ENCODE results near the gene HYI. TPM values are rescaled to one million over a fixed set of nuclear protein-coding genes. Genes with fewer than 3 reads are reported as not detected.
"Not testable (repeated sequence)": the region's sequence is repeated elsewhere in the genome, so short reads cannot be mapped to it uniquely, and the experiment has no call there.

Gene HYI
- total RNA-seq, 1 donor: 27.1 TPM

DNA sequence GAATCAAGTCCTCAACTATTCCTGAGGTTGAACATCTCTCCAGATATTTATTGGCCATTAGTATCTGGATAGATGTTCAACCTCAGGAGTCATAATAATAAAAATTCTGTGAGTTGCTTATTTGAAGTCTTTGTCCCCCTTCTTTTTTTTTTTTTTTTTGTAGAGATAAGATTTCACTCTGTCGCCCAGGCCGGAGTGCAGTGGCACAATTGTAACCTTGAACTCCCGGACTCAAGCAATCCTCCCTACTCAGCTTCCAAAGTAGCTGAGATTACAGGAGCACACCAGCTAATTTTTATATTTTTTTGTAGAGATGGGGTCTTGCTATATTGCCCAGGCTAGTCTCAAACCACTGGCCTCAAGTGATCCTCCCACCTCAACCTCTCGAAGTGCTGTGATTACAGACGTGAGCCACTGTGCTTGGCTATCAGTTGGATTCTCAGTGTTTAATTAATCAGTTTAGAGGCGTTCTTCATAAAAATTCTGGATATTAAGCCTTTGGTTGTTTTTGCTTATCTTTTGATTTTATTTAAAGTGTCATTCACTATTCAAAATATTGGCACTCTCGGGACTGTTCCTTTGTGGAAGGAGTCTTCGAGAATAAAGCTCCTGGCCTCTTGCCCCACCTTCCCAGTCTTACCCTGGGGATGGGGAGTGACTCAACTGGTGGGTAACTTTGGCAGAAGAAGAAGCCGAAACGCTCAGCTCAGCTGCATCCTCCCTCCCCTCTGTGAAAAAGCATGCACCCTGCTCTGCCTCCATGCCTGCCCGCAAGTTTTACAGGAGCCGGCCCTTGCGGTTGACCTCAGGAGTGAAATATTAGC is 11.2 kb upstream of the HYI start:
- peak; percentile 82 for DNase-seq (ENCODE audit: insufficient read length, low spot score, missing footprints)
- Histone ChIP-seq H3K4me3 (ENCODE audit: insufficient read depth, low read length) (no peak overlapping the region), H3K79me2 (ENCODE audit: insufficient read depth, low read length) (no peaks in the 10 kb centered on the region), H3K4me1 (ENCODE audit: insufficient read depth, low read length) (peaks cover 13% of the 10 kb centered on the region), H3K4me2 (ENCODE audit: insufficient read depth, low read length) (peak overlapping the region; percentile 34), H3K9me3 (ENCODE audit: low read depth, low read length) (no peaks in the 10 kb centered on the region), H4K20me1 (ENCODE audit: insufficient read depth, low read length) (no peaks in the 10 kb centered on the region), H2AFZ (ENCODE audit: low read length) (no peak overlapping the region), H3K36me3 (ENCODE audit: insufficient read depth, low read length) (no peaks in the 10 kb centered on the region), H3K27ac (ENCODE audit: low read depth, low read length) (no peak overlapping the region), H3K27me3 (ENCODE audit: insufficient read depth, low read length) (no peaks in the 10 kb centered on the region)
- TF ChIP-seq, protein P1, sequence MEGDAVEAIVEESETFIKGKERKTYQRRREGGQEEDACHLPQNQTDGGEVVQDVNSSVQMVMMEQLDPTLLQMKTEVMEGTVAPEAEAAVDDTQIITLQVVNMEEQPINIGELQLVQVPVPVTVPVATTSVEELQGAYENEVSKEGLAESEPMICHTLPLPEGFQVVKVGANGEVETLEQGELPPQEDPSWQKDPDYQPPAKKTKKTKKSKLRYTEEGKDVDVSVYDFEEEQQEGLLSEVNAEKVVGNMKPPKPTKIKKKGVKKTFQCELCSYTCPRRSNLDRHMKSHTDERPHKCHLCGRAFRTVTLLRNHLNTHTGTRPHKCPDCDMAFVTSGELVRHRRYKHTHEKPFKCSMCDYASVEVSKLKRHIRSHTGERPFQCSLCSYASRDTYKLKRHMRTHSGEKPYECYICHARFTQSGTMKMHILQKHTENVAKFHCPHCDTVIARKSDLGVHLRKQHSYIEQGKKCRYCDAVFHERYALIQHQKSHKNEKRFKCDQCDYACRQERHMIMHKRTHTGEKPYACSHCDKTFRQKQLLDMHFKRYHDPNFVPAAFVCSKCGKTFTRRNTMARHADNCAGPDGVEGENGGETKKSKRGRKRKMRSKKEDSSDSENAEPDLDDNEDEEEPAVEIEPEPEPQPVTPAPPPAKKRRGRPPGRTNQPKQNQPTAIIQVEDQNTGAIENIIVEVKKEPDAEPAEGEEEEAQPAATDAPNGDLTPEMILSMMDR (IDR thresholded peaks at IDR 0.05; ENCODE audit: extremely low read depth, low read depth, low read length): no peak

DNA sequence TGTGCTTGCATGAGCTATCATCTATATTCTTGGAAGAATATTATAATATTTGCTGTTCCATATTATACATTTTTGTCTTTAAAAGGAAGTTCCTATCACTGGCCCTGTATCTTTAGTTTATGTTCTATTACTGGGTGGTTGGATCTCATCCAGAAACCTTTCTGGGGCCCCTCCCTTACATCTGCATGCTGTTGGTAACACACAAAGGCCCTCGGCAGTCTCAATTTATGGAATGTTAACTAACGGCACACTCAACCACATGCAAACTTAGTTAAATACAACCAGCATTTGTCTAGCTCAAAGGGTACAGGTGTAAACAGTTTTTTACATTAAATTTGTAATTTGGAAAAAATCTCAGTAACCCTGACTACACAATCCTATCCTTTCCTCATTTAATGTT is 9.7 kb upstream of the HYI start:
- no peak for DNase-seq (ENCODE audit: insufficient read length, low spot score, missing footprints)
- H2AFZ ChIP-seq (ENCODE audit: low read length): no peak overlapping the region

DNA sequence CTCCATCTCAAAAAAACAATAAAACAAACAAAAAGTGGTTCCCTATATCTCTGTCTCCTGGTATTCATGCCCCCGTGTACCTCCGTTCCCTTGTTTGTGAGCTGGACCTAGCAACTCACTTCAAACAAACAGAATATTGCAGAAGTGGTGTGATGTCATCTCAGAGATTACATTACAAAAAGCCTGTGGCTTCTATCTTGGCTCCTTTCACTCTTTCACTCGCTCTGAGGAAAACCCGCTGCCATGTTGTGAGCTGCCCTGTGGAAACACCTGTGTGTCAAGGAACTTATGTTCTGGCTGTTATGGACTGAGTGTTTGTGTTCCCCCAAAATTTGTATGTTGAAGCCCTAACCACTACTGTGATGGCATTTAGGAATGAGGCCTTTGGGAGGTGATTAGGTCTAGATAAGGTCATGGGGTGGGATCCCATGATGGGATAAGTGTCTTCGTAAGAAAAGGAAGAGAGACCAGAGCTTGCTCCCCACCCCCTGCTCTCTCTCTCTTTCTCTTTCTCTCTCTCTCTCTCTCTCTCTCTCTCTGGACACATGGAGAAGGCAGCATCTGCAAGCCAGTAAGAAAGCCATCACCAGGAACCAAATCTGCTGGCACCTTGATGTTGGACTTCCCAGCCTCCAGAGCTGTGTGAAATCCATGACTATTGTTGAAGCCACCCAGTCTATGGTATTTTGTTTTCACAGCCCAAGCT is 7.4 kb upstream of the HYI start:
- no peak overlapping the region for H3K27ac ChIP-seq (ENCODE audit: low read depth, low read length)
- no peak overlapping the region for H2AFZ ChIP-seq (ENCODE audit: low read length)
- H4K20me1 ChIP-seq (ENCODE audit: insufficient read depth, low read length): no peaks in the 10 kb centered on the region
- no peak overlapping the region for H3K4me2 ChIP-seq (ENCODE audit: insufficient read depth, low read length)
- peaks cover 13% of the 10 kb centered on the region for H3K4me1 ChIP-seq (ENCODE audit: insufficient read depth, low read length)
- no peak overlapping the region for H3K4me3 ChIP-seq (ENCODE audit: insufficient read depth, low read length)
- H3K79me2 ChIP-seq (ENCODE audit: insufficient read depth, low read length): no peaks in the 10 kb centered on the region
- H3K36me3 ChIP-seq (ENCODE audit: insufficient read depth, low read length): no peaks in the 10 kb centered on the region
- DNase-seq (ENCODE audit: insufficient read length, low spot score, missing footprints): no peak
- TF ChIP-seq, protein P1 (IDR thresholded peaks at IDR 0.05; ENCODE audit: extremely low read depth, low read depth, low read length): no peak
- no peaks in the 10 kb centered on the region for H3K9me3 ChIP-seq (ENCODE audit: low read depth, low read length)
- H3K27me3 ChIP-seq (ENCODE audit: insufficient read depth, low read length): no peaks in the 10 kb centered on the region

More for the DNA sequence above, 9.7 kb upstream of the HYI start:
- TF ChIP-seq, protein P1 (IDR thresholded peaks at IDR 0.05; ENCODE audit: extremely low read depth, low read depth, low read length): no peak
- Histone ChIP-seq H4K20me1 (ENCODE audit: insufficient read depth, low read length) (no peaks in the 10 kb centered on the region), H3K4me1 (ENCODE audit: insufficient read depth, low read length) (peaks cover 13% of the 10 kb centered on the region), H3K27ac (ENCODE audit: low read depth, low read length) (no peak overlapping the region), H3K4me2 (ENCODE audit: insufficient read depth, low read length) (no peak overlapping the region), H3K27me3 (ENCODE audit: insufficient read depth, low read length) (no peaks in the 10 kb centered on the region), H3K4me3 (ENCODE audit: insufficient read depth, low read length) (no peak overlapping the region), H3K36me3 (ENCODE audit: insufficient read depth, low read length) (no peaks in the 10 kb centered on the region), H3K79me2 (ENCODE audit: insufficient read depth, low read length) (no peaks in the 10 kb centered on the region), H3K9me3 (ENCODE audit: low read depth, low read length) (no peaks in the 10 kb centered on the region)

DNA sequence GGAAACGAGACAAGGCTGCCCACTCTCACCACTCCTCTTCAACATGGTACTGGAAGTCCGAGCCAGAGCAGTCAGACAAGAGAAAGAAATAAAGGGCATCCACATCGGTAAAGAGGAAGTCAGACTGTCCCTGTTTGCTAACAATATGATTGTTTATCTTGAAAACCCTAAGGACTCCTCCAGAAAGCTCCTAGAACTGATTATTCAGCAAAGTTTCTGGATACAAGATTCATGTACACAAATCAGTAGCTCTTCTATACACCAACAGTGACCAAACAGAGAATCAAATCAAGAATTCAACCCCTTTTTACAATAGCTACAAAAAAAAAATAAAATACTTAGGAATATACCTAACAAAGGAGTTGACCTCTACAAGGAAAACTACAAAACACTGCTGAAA is 4.6 kb upstream of the HYI start:
- H3K4me3 ChIP-seq (ENCODE audit: insufficient read depth, low read length); H3K4me2 ChIP-seq (ENCODE audit: insufficient read depth, low read length); H3K36me3 ChIP-seq (ENCODE audit: insufficient read depth, low read length); DNase-seq (ENCODE audit: insufficient read length, low spot score, missing footprints); H3K79me2 ChIP-seq (ENCODE audit: insufficient read depth, low read length); H3K9me3 ChIP-seq (ENCODE audit: low read depth, low read length); H2AFZ ChIP-seq (ENCODE audit: low read length); H3K27me3 ChIP-seq (ENCODE audit: insufficient read depth, low read length); H4K20me1 ChIP-seq (ENCODE audit: insufficient read depth, low read length); H3K27ac ChIP-seq (ENCODE audit: low read depth, low read length); H3K4me1 ChIP-seq (ENCODE audit: insufficient read depth, low read length): not testable (repeated sequence)

All from osteoblast (primary cell).